ENCODE measurements around the gene IL6R. TPM values are rescaled to one million over a fixed set of nuclear protein-coding genes. Genes with fewer than 3 reads are reported as not detected.
A peak's percentile ranks its signal among the peaks of the same experiment; 100 is the strongest.
"Not testable (repeated sequence)": the region's sequence is repeated elsewhere in the genome, so short reads cannot be mapped to it uniquely, and the experiment has no call there.

IL6R gene
- polyA plus RNA-seq (2012; ENCODE audit: insufficient read depth, insufficient read length) = not detected

DNA sequence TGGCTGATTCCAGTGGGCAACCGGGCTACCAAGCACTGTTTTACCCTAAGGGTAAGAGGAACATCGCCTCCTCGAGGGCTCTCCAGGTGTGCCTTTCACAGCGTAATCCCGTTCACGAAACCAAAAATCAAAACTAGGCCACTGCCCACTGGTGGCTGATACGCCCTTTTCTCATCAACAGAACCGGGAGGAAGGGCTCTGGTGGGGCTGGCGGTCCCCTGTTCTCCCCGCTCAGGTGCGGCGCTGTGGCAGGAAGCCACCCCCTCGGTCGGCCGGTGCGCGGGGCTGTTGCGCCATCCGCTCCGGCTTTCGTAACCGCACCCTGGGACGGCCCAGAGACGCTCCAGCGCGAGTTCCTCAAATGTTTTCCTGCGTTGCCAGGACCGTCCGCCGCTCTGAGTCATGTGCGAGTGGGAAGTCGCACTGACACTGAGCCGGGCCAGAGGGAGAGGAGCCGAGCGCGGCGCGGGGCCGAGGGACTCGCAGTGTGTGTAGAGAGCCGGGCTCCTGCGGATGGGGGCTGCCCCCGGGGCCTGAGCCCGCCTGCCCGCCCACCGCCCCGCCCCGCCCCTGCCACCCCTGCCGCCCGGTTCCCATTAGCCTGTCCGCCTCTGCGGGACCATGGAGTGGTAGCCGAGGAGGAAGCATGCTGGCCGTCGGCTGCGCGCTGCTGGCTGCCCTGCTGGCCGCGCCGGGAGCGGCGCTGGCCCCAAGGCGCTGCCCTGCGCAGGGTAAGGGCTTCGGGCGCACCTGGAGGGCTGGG lies at the start of gene IL6R:
TSS of gene IL6R (plus strand) at position 360 of the 763 bp plus-strand sequence. CDS start at position 647, 287 bp downstream.
- no peak for DNase-seq (ENCODE audit: low read depth, low spot score)
- no peak within 1 kb of the TSS; the same call in 1 of the 2 replicates for H3K4me3 ChIP-seq (ENCODE audit: low read length)

DNA sequence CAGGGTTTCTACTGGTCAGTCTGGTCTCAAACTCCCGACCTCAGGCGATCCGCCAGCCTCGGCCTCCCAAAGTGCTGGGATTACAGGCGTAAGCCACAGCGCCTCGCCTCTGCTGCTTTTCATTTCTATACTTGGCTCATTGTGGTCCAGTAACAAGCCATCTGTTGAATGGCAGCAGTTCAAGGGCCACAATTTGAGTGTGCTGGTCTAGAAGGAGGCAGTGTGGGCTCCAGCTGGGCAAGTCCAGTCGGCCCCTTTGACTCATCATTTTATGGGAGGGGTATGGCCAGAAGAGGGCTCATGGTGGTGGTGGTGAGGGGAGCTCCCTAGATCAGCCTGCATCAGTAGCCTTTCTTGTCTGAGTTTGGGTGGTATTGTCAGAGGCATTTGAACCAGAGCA lies 46.6 kb upstream of the IL6R start:
- no peak for DNase-seq (ENCODE audit: low read depth, low spot score)
- H3K4me3 ChIP-seq (ENCODE audit: low read length) = no peak overlapping the region

DNA sequence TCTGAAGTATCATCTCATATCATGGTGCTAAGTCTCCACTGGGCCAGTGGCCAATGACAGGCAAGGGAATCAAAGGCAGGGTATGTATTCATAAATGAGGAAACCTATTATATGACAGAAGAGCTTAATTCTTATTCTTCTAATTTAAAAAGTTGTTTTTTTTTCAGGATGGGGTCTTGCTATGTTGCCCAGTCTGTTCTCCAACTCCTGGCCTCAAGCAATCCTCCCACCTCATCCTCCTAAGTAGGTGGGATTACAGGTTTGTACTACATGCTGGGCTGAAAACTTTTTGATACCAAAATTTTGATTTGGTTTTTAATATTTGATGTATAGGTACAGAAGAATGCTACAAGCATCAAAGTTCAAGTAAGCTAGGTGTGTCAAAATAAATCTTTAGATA lies 44.9 kb upstream of the IL6R start:
- H3K4me3 ChIP-seq (ENCODE audit: low read length) = no peak overlapping the region
- no peak for DNase-seq (ENCODE audit: low read depth, low spot score)

DNA sequence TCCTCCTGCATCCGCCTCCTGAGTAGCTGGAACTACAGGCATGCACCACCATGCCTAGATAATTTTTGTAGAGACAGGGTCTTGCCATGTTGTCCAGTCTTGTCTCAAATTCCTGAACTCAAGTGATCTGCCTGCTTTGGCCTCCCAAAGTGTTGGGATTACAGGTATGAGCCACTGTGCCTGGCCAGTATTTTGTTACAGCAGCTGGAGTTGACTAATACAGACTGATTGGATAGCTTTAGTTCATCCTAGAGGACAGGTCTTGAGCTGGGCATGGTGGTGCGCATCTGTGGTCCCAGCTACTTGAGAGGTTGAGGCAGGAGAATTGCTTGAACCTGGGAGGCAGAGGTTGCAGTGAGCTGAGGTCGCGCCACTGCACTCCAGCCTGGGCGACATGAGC lies 44.3 kb upstream of the IL6R start:
- DNase-seq (ENCODE audit: low read depth, low spot score); H3K4me3 ChIP-seq (ENCODE audit: low read length): not testable (repeated sequence)

DNA sequence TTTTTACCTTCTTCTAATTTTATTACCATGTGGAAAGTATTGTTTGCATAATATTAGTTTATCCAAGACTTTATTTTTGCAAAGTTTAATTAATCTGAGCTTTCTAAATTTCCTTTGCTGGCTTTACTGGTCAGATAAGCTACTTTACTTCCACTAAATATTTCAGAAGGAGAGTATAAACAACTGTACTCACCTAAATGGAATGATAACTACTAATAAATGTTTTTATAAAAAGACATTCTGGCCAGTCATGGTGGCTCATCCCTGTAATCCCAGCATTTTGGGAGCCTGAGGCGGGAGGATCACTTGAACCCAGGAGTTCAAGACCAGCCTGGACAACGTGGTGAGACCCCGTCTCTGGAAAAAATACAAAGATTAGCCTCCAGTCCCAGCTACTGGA lies 43.8 kb upstream of the IL6R start:
- no peak overlapping the region for H3K4me3 ChIP-seq (ENCODE audit: low read length)
- DNase-seq (ENCODE audit: low read depth, low spot score) = no peak

DNA sequence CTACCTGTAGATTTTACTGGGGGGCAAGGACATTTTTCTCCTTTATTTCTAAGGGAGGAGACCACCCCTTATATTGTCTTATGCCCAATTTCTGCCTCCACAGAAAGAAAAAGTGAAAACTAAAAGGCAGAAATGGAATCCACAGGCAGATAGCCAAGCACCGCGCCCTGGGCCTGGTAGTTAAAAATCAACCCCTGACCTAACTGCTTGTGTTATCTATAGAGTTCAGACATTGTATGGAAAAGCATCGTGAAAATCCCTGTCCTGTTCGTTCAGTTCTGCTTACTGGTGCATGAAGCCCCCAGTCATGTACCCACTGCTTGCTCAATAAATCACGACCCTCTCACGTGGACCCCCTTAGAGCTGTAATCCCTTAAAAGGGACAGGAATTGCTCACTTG lies 33.7 kb upstream of the IL6R start:
- DNase-seq (ENCODE audit: low read depth, low spot score) = no peak
- no peak overlapping the region for H3K4me3 ChIP-seq (ENCODE audit: low read length)

DNA sequence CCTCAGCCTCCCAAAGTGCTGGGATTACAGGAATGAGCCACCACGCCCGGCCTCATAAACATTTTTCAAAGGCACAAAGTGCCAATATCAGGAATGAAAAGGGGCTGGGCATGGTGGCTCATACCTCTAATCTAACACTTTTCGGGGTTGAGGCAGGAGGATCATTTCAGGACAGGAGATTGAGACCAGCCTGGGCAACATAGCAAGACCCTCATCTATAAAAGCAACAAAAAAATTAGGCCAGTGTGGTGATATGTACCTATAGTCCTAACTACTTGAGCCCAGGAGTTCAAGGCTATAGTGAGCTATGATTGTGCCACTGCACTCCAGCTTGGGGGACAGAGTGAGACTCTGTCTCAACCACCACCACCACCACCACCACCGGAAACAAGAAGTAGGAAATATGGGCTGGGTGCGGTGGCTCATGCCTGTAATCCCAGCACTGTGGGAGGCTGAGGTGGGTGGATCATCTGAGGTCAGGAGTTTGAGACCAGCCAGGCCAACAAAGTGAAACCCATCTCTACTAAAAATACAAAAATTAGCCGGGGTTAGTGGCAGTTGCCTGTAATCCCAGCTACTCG lies 31.3 kb upstream of the IL6R start:
- DNase-seq (ENCODE audit: low read depth, low spot score); H3K4me3 ChIP-seq (ENCODE audit: low read length): not testable (repeated sequence)

DNA sequence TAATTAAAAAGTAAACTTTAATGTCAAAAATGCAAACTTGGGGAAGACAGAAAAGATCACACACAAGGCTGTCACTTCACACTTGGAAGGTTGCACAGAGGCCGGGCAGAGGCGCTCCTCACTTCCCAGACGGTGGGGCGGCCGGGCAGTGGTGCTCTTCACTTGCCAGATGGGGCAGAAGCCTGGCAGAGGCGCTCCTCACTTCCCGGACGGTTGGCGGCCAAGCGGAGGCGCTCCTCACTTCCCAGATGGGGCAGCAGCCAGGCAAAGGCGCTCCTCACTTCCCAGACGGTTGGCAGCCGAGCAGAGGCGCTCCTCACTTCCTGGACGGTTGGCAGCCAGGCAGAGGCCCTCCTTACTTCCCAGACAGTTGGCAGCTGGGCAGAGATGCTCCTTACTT lies 25.8 kb upstream of the IL6R start:
- no peak for DNase-seq (ENCODE audit: low read depth, low spot score)
- H3K4me3 ChIP-seq (ENCODE audit: low read length) = no peak overlapping the region

DNA sequence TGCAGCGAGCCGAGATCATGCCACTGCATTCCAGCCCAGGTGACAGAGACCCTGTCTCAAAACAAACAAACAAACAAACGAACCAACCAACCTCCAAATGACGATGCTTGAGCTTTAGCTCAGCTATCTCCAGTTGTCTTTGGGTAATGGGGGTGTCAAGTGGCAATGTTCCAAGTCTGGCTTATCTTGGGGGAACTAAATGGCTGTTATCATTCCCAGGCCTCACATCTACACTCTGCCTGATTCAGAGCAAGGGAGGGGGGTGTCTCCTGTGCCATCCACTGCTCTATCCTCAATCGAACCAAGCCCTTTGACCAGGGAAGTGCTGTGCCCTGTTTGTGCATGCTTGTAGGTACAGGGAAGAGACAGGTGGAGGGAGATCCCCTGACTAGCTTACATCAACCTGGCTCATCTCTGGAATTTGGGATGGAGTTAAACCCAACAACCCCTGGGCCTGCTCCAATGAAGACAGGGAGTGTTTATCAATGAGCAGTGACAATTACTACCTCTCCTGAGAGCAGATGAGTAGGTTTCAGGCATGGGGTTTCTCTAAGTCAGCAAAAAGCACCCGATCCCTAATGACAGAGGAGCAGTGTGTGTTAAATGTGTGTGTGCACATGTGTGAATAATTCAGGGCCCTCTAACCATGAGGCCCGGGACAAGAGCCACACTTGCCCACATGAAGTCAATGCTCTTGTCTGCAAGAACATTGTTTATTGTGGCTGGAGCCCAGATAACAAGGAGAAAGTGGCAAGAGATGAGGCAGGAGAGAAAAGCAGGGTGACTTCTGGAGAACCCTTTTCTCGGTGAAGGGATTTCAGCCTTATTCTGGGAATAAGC lies 20.3 kb upstream of the IL6R start:
- no peak overlapping the region for H3K4me3 ChIP-seq (ENCODE audit: low read length)
- no peak for DNase-seq (ENCODE audit: low read depth, low spot score)

DNA sequence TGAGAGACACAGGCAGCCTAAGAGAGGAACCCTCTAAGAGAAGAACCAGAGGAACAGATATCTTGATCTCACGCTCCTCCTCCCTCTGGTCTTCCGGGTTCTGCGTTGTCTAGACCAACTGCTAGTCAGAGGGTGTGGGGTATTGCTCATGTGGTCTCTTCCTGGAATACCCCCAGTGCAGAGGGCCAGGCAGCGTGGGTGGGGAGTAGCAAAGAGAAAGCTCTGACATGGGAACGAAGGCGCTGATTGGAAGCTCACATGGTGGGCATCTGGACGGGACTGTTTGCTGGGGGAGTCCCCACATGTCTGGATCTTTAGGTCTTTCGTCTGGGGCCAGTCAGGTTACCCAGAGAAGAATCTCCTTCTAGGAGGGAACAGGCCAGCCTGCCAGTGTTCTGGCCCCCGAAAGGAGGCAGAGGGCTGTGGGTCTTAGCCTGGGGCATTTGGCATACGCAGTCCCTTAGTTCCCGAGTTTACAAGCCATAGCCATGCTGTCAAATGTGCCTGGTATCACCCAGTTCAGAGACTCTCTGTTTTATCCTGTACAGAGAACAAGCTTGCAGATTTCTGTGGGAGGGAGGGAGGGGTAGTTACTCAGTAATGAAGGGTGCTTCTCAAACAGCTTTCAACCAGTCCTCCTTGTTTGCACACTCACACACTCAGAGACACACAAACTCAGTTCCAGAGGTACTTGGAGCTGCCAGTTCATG lies 18.3 kb upstream of the IL6R start:
- no peak overlapping the region for H3K4me3 ChIP-seq (ENCODE audit: low read length)
- no peak for DNase-seq (ENCODE audit: low read depth, low spot score)

DNA sequence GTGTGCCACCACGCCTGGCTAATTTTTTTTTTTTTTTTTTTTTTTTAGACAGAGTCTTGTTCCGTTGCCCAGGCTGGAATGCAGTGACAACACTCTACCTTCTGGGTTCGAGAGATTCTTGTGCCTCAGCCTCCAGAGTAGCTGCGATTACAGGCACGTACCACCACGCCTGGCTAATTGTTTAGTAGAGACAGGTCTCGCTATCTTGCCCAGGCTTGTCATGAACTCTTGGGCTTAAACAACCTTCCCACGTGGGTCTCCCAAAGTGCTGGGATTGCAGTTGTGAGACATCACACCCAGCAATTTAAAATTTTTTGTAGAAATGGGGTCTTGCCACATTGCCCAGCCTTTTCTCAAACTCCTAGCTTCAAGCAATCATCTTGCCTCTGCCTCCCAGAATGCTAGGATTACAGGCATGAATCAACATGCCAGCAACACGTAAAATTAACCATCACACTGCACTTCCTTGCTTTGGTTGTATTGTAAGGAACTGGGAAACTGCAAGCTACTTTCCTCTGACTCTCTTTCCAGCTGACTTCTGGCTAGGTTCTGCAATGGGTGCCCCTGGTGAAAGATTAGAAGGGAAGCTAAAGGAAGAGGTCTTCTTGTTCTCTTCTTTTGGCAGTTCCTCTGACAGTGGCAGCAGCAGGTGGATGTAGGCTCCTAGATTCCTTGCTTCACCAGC lies 13.9 kb upstream of the IL6R start:
- no peak for DNase-seq (ENCODE audit: low read depth, low spot score)
- no peak overlapping the region for H3K4me3 ChIP-seq (ENCODE audit: low read length)

DNA sequence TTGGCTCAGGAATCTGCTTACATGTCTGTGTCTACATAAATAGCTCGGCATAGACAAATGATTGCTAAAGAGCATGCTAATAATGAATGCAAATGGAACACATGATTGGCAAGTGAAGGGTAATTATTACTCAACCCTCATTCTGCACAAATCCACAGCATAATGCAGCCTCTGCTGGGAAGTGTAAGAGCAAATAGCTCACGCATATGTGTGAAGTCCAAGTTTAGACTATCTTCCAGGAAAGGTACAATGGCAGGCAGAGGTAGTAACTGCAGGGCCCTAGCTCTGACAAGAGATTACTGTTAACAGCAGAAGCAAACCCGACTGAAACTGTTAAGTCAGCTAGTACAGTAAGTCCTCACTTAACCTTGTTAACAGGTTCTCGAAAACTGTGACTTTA lies 7.0 kb upstream of the IL6R start:
- no peak for DNase-seq (ENCODE audit: low read depth, low spot score)
- H3K4me3 ChIP-seq (ENCODE audit: low read length) = no peak overlapping the region

DNA sequence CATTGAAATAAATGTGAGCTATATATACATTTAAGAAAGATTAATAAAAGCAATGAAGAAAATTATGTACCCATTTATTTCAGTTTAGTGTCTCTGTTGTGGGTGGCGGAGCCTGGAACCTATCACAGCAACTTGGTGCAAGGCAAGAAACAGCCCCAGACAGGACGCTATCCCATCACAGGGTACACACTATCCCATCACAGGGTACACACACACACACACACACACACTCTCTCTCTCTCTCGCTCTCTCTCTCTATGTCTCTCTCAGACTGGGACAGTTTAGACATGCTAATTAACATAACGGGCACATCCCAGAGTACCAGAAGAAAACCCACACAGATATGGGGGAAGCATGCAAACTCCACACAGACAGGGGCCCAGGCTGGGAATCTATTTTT lies 6.5 kb upstream of the IL6R start:
- DNase-seq (ENCODE audit: low read depth, low spot score) = no peak
- no peak overlapping the region for H3K4me3 ChIP-seq (ENCODE audit: low read length)

DNA sequence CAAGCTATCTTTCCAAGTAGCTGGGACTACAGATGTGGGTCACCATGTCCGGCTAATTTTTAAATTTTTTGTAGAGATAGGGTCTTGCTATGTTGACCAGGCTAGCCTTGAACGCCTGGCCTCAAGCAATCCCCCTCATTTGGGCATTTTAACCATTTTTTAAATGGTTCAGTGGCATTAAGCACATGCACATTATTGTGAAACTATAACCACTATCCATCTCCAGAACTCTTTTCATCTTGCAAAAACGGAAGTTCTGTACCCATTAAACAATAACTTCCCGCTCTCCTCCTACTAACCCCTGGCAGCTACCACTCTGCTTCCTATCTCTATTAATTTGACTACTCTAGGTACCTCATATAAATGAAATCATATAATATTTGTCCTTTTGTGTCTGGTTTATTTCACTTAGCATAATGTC lies 4.8 kb upstream of the IL6R start:
- no peak overlapping the region for H3K4me3 ChIP-seq (ENCODE audit: low read length)
- DNase-seq (ENCODE audit: low read depth, low spot score) = no peak

DNA sequence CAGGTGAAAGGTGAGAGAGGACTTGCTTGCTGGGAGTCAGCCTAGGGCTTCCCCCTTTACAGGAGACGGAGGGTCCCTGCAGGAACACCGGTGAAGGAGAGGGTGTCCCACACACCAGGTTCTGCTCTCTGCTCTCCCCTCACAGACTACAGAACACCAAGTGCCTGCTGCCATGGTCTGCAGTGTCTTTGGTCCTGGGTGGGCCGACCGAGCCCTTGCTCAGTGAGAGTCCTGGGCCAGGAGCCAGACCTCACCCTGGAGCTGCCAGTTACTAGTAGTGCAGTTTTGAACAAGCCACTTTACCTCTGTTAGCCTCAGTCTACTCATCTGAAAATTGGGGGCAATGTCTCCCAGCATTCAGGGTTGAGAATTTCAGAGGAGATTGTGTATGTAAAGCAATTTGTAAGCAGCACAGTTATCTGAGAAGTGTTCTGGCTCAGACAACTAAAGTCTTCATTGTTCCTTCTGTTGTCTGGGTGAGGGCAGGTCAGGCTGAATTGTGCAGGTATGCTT lies 2.7 kb upstream of the IL6R start:
- H3K4me3 ChIP-seq (ENCODE audit: low read length) = no peak overlapping the region
- no peak for DNase-seq (ENCODE audit: low read depth, low spot score)

DNA sequence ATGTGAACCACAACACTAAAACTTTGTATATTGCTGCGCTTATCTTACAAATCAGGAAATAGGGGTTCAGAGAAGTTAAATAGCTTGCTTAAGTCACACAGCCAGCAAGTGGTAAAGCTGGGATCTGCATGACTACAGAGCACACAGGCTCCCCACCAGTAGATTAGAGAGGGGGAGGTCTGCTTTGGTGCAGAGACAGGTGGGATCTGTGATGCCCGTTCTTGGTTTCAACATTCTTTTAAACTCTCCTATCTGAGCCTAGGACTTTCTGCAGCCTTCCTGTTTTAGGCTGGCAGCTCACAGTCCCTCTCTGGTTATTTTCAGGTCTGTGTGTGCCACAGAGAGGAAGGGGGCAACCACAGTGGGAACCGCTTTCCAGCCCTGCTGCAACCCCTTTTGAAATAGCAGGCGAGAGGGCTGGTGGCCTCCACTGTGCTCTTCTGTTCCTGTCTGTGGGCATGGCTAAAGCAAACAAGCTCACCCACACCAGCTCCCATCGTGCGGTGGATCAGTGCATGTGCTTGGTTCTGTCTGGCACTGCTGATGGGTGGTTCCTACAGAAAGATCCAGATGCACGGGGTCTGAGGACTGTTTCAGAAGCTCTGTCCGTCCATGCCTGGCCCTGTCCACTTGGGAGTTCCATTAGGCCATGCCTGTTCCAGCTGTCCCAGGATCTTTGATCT lies 1.7 kb upstream of the IL6R start:
- H3K4me3 ChIP-seq (ENCODE audit: low read length) = no peak overlapping the region
- DNase-seq (ENCODE audit: low read depth, low spot score) = peak; percentile 96

DNA sequence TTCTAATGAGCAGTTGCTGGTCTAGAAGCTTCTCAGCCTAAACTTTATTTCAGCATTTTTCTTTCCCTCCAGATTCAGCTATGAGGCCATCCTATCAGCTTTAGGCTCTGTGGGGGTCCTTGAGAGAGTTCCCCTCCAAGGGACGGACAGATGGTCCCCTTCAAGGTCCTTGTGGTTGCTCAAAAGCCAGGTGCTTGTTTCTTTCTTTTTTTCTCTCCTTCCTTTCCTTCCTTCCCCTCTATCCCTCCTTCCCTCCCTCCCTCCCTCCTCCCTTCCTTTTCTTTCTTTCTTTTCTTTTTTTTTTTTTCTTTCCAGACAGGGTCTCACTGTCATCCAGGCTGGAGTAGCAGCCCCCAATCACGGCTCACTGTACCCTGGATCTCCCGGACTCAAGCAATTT lies 1.2 kb upstream of the IL6R start:
- H3K4me3 ChIP-seq (ENCODE audit: low read length) = no peak overlapping the region
- DNase-seq (ENCODE audit: low read depth, low spot score) = no peak

DNA sequence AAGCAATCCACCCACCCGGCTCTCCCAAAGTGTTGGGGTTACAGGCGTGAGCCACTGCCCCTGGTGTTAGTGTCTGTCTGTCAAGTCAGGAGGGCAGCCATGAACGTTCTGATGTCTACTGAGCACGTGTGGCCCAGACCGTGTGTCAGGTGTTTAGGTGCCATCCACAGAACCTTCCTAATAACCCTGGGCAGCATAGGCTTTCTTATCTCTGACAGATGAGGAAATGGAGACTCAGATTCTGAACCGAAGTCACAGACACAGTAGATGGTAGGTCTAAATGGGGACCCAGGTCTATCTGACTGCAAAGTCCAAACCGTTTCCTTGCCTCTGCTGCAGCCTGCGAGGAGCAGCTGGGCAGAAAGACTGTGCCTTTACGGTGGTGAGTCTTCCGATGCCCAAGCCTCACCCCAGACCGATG lies 622 bp upstream of the IL6R start:
- H3K4me3 ChIP-seq (ENCODE audit: low read length) = no peak overlapping the region; the same call in 1 of the 2 replicates
- no peak for DNase-seq (ENCODE audit: low read depth, low spot score)
